K562 (cell line): ENCODE measurements around the gene HLCS. TPM values are rescaled to one million over a fixed set of nuclear protein-coding genes. Genes with fewer than 3 reads are reported as not detected.
"Not testable (repeated sequence)": the region's sequence is repeated elsewhere in the genome, so short reads cannot be mapped to it uniquely, and the experiment has no call there.

Experiments
- ATAC-seq: fragments of 200-7000 bp; cut with Tn5 transposase; 3 replicates; pipeline ENCODE4 v1.9.1; 2020; ENCODE audit warnings: moderate library complexity
- BruUV-seq: library from RNA; stranded (reverse); fragments of 400-500 nt; replicated peaks from 2 replicates; lab custom pipeline; 2021; lab: Mats Ljungman, UMichigan
- CTCF ChIA-PET: fragments of 300-600 bp; formaldehyde crosslinking; extraction: SDS; loops from one replicate; lab custom pipeline; 2021; ENCODE audit warnings: low intra/inter-chr PET ratio; lab: Yijun Ruan, JAX
- POLR2A ChIA-PET: fragments of 300-600, 350-650 bp; sonication (Branson Sonifier 250); formaldehyde crosslinking; extraction: SDS; loops from one replicate; lab custom pipeline; 2021; ENCODE audit warnings: antibody characterized with exemption, inconsistent platforms; lab: Yijun Ruan, JAX
- DNase-seq, 4 experiments: peaks; one replicate each; pipeline versions ENCODE4 v3.0.0 to v3.0.0-alpha.2; 2011 to 2018; ENCODE audit warnings: low spot score in 3 of 4, mixed read lengths in 3 of 4; ENCODE audit errors: extremely low read depth in 1 of 4
- FAIRE-seq: peaks from 2 replicates; lab custom pipeline; 2011; peaks lifted over from hg19 to GRCh38; lab: Jason Lieb, UNC
- H2AFZ ChIP-seq: 2 replicates; pipeline ENCODE4 v1.6.0; 2011; ENCODE audit warnings: low read depth, low read length, control low read depth, inconsistent platforms
- H3K27ac ChIP-seq: fragments of 200-600 bp; 3 replicates; pipeline ENCODE4 v1.8.0; 2011; ENCODE audit warnings: low read depth, mild to moderate bottlenecking, control low read depth, inconsistent platforms, low read length, moderate library complexity, mixed read lengths; ENCODE audit errors: extremely low read depth
- H3K27me3 ChIP-seq, 2 experiments: fragments of 300-600 bp in 1 of 2; 2 replicates in 1 of 2; 3 replicates in 1 of 2; pipeline versions ENCODE4 v1.6.0 to v1.8.0; 2011; ENCODE audit warnings: inconsistent platforms in 2 of 2, low read length in 2 of 2, mild to moderate bottlenecking in 1 of 2, mixed read lengths in 1 of 2, moderate library complexity in 1 of 2; ENCODE audit not compliant: control insufficient read depth in 2 of 2, insufficient read depth in 2 of 2
- H3K36me3 ChIP-seq: fragments of 300-600 bp; 3 replicates; pipeline ENCODE4 v1.8.0; 2011; ENCODE audit warnings: mild to moderate bottlenecking, low read length, inconsistent platforms; ENCODE audit not compliant: control insufficient read depth, insufficient read depth
- H3K4me1 ChIP-seq, 2 experiments: fragments of 200-600 bp in 1 of 2; replicated peaks in 1 of 2; 2 replicates in 1 of 2; 3 replicates in 1 of 2; pipeline versions ENCODE4 v1.5.1 to v1.8.0; 2011; ENCODE audit warnings: inconsistent platforms in 2 of 2, low read length in 2 of 2, mild to moderate bottlenecking in 1 of 2, mixed read lengths in 1 of 2, moderate library complexity in 1 of 2; ENCODE audit not compliant: control insufficient read depth in 2 of 2, insufficient read depth in 2 of 2
- H3K4me2 ChIP-seq: 2 replicates; pipeline ENCODE4 v1.6.1; 2011; ENCODE audit warnings: low read length, control low read depth, inconsistent platforms, mixed read lengths; ENCODE audit not compliant: insufficient read depth
- H3K4me3 ChIP-seq: fragments of 200-600 bp; sonication (generic), shearing (Covaris generic); 2 replicates; pipeline ENCODE4 v1.5.1; 2016; ENCODE audit warnings: control low read depth, inconsistent platforms
- H3K79me2 ChIP-seq: fragments of 200-600 bp; 3 replicates; pipeline ENCODE4 v1.8.0; 2011; ENCODE audit warnings: low read length, inconsistent platforms; ENCODE audit not compliant: control insufficient read depth, insufficient read depth
- H3K9ac ChIP-seq, 2 experiments: 2 replicates each; pipeline versions ENCODE4 v1.6.0 to v1.6.1; 2011; ENCODE audit warnings: low read depth in 2 of 2, low read length in 2 of 2, control low read depth in 1 of 2, inconsistent platforms in 1 of 2, mild to moderate bottlenecking in 1 of 2, mixed read lengths in 1 of 2; ENCODE audit not compliant: insufficient read depth in 1 of 2
- H3K9me1 ChIP-seq: one replicate; pipeline ENCODE4 v1.6.0; 2011; ENCODE audit warnings: inconsistent platforms, mild to moderate bottlenecking, low read length, moderate library complexity; ENCODE audit not compliant: control insufficient read depth, insufficient read depth
- H3K9me3 ChIP-seq: replicated peaks from 2 replicates; pipeline ENCODE4 v1.5.1; 2011; ENCODE audit warnings: low read depth, low read length, inconsistent platforms; ENCODE audit not compliant: control insufficient read depth, insufficient read depth
- H4K20me1 ChIP-seq: replicated peaks from 2 replicates; pipeline ENCODE4 v1.6.1; 2011; ENCODE audit warnings: low read length, inconsistent platforms, mixed read lengths; ENCODE audit not compliant: control insufficient read depth, insufficient read depth
- DPF2 ChIP-seq: fragments of 450-650 bp; IDR thresholded peaks from 2 replicates; pipeline ENCODE4 v1.6.1; 2016
- E4F1 ChIP-seq: fragments of 250-450 bp; sonication (Bioruptor Pico); IDR thresholded peaks from 2 replicates; pipeline ENCODE4 v1.5.0; 2021; ENCODE audit warnings: mild to moderate bottlenecking, borderline replicate concordance
- NFRKB ChIP-seq: fragments of 450-650 bp; IDR thresholded peaks from 2 replicates; pipeline ENCODE4 v1.6.1; 2016; ENCODE audit warnings: low read depth
- NUFIP1 ChIP-seq: fragments of 450-650 bp; IDR thresholded peaks from 2 replicates; pipeline ENCODE4 v1.6.1; 2018; ENCODE audit not compliant: partially characterized antibody
- RHOXF2B ChIP-seq: fragments of 250-450 bp; sonication (Bioruptor Pico); conservative IDR thresholded peaks from 2 replicates; pipeline ENCODE4 v1.5.1; 2021
- SMAD1 ChIP-seq: fragments of 150-350 bp; IDR thresholded peaks from 2 replicates; pipeline ENCODE4 v1.6.1; 2014; ENCODE audit warnings: low read length, low read depth; ENCODE audit not compliant: partially characterized antibody
- ZNF318 ChIP-seq, 2 experiments: fragments of 450-650 bp; IDR thresholded peaks; 2 replicates each; pipeline ENCODE4 v1.6.1; 2016; ENCODE audit warnings: mild to moderate bottlenecking in 2 of 2, borderline replicate concordance in 1 of 2, low read depth in 1 of 2, moderate library complexity in 1 of 2
- WGBS: fragments of 100-300 bp; shearing (Covaris generic); methylation state at CpG from one replicate; pipeline ENCODE4 v1.1.6; 2016; ENCODE audit warnings: low coverage, mixed read lengths; ENCODE audit not compliant: insufficient coverage; ENCODE audit errors: missing lambda C conversion rate; 5-methylcytosine and 5-hydroxymethylcytosine counted together
- in situ Hi-C: fragments of 300-500 bp; cut with MboI; formaldehyde crosslinking; loops from 4 replicates; pipeline ENCODE4 v1.15.0; 2018; ENCODE audit warnings: inconsistent platforms, mixed read lengths
- intact Hi-C: fragments of 100-400 bp; cut with micrococcal nuclease; formaldehyde crosslinking; loops from 2 replicates; pipeline ENCODE4 v1.14.2; 2022
- polyA plus RNA-seq, 8 experiments: library from polyadenylated mRNA; depleted of rRNA in 4 of 8; stranded (reverse) in 5 of 8; unstranded in 3 of 8; fragments of >200 nt; fragmentation: Nextera tagmentation in 2 of 8; fragmentation: Illumina TruSeq in 1 of 8; extraction: Ambion mirVana in 2 of 8; extraction: Trizol in 1 of 8; gene quantifications; 2 replicates each; pipeline versions ENCODE4 v1.2.1 to v1.2.3, GENCODE V29; 2011 to 2014; ENCODE audit warnings: inconsistent platforms in 1 of 8, missing spikeins in 1 of 8
- total RNA-seq, 7 experiments: library from RNA; depleted of rRNA in 6 of 7; stranded (reverse); fragments of >200 nt in 6 of 7; fragmentation: Illumina TruSeq in 2 of 7; extraction: Trizol in 2 of 7; gene quantifications; 2 replicates each; pipeline versions ENCODE4 v1.2.1 to v1.2.3, GENCODE V29; 2011 to 2021; ENCODE audit warnings: low replicate concordance in 1 of 7

Gene HLCS
- total and polyA plus RNA-seq, 9 of the 15 experiments (the other 6 are each of a cell fraction or from before 2014, with no cell fraction given) = 3.0 to 21.5 (median 17.1) TPM

- TF ChIP-seq ZNF318 (IDR thresholded peaks at IDR 0.05; ENCODE audit: borderline replicate concordance in 1 of 2, low read depth in 1 of 2) (no peak), RHOXF2B (CRISPR knock-in tag) (no peak), SMAD1 (no peak), NUFIP1 (no peak), DPF2 (no peak), NFRKB (no peak), E4F1 (CRISPR knock-in tag) (no peak)
Observed at GRCh38 chr21:36955783-36956182, 10.7 kb downstream of the HLCS start (continued).

- in situ Hi-C loops, H3K9ac ChIP-seq, H3K79me2 ChIP-seq, H3K9me3 ChIP-seq, FAIRE-seq, BruUV-seq, H2AFZ ChIP-seq, H3K4me2 ChIP-seq, H3K27ac ChIP-seq, intact Hi-C loops, H3K4me3 ChIP-seq, H4K20me1 ChIP-seq, H3K27me3 ChIP-seq, ATAC-seq, H3K4me1 ChIP-seq, DNase-seq, H3K9me1 ChIP-seq: not testable (repeated sequence)
- POLR2A ChIA-PET = interaction anchor here (2.5 kb wide), 1 partner anchor 13 kb away, joined by 9 read pairs; no protein-coding TSS in a partner anchor
- peaks cover 18% of the 10 kb centered on the region; the same call in 2 of the 3 replicates for H3K36me3 ChIP-seq
- 82% methylated on average over 12 of the region's 12 CpGs for WGBS
- CTCF ChIA-PET = interaction anchor here (0.6 kb wide), 1 partner anchor 11 kb away, joined by 3 read pairs; no protein-coding TSS in a partner anchor
Observed at GRCh38 chr21:36952331-36952730, 14.1 kb downstream of the HLCS start.
